Gastroesophageal sphincter (tissue), 4 donors: Measurements from ENCODE around the gene SP2. TPM values are rescaled to one million over a fixed set of nuclear protein-coding genes. Genes with fewer than 3 reads are reported as not detected.
A peak's percentile ranks its signal among the peaks of the same experiment; 100 is the strongest.

Source experiments
- ATAC-seq: fragments of 150-250 bp; one replicate; pipeline ENCODE4 v1.9.1; 2016; ENCODE audit warnings: mild to moderate bottlenecking, moderate library complexity
- H3K27ac ChIP-seq, 4 donors: fragments of 200-600 bp; sonication (generic) in 3 of 4; 1 replicate in 3 of 4; 2 replicates in 1 of 4; pipeline ENCODE4 v1.5.1; 2016 to 2019
- H3K27me3 ChIP-seq: fragments of 200-600 bp; sonication (generic); one replicate; pipeline ENCODE4 v1.5.1; 2019
- H3K36me3 ChIP-seq, 2 donors: fragments of 200-600 bp; sonication (generic); one replicate each; pipeline ENCODE4 v1.5.1; 2019; ENCODE audit warnings: control low read depth in 1 of 2
- H3K4me1 ChIP-seq, 3 donors: fragments of 200-600 bp; sonication (generic); 1 replicate in 2 of 3; 2 replicates in 1 of 3; pipeline ENCODE4 v1.5.1; 2016 to 2019; ENCODE audit warnings: control low read depth in 2 of 3
- H3K4me3 ChIP-seq, 2 donors: fragments of 200-600 bp; sonication (generic); one replicate each; pipeline ENCODE4 v1.5.1; 2019; ENCODE audit warnings: mild to moderate bottlenecking in 1 of 2, moderate library complexity in 1 of 2
- H3K9me3 ChIP-seq, 3 donors: fragments of 200-600 bp; sonication (generic); one replicate each; pipeline ENCODE4 v1.5.1; 2017 to 2019; ENCODE audit warnings: control low read depth in 2 of 3
- EP300 ChIP-seq: sonication (generic); formaldehyde crosslinking; IDR thresholded peaks from one replicate; pipeline ENCODE4 v1.6.1; 2017; ENCODE audit warnings: antibody characterized with exemption, mild to moderate bottlenecking
- POLR2A ChIP-seq, 2 donors: fragments of 450-650 bp; IDR thresholded peaks; one replicate each; pipeline ENCODE4 v1.6.1; 2017; ENCODE audit warnings: antibody characterized with exemption in 2 of 2, mild to moderate bottlenecking in 2 of 2, moderate library complexity in 1 of 2
- POLR2AphosphoS5 ChIP-seq: sonication (generic); formaldehyde crosslinking; IDR thresholded peaks from one replicate; pipeline ENCODE4 v1.6.1; 2017; ENCODE audit warnings: antibody characterized with exemption
- WGBS, 2 donors: methylation state at CpG; one replicate each; pipeline ENCODE4 v1.1.5; 2018; ENCODE audit warnings: low coverage in 1 of 2; 5-methylcytosine and 5-hydroxymethylcytosine counted together
- total RNA-seq, 4 donors: library from RNA; depleted of rRNA; stranded (reverse); fragments of >200 nt; gene quantifications; one replicate each; pipeline ENCODE4 v1.1.0, GENCODE V29; 2016
- TF ChIP-seq, protein P1 (sequence below), 4 experiments: fragments of 200-600 bp in 2 of 4; fragments of 450-650 bp in 2 of 4; sonication (generic) in 1 of 4; IDR thresholded peaks; one replicate each; pipeline ENCODE4 v1.5.1; 2017 to 2019; ENCODE audit warnings: antibody characterized with exemption in 4 of 4, mild to moderate bottlenecking in 2 of 4, moderate library complexity in 2 of 4

Gene SP2
- total RNA-seq, 4 donors from 2014 or later: 3.4 to 16.2 (median 10.0) TPM

DNA sequence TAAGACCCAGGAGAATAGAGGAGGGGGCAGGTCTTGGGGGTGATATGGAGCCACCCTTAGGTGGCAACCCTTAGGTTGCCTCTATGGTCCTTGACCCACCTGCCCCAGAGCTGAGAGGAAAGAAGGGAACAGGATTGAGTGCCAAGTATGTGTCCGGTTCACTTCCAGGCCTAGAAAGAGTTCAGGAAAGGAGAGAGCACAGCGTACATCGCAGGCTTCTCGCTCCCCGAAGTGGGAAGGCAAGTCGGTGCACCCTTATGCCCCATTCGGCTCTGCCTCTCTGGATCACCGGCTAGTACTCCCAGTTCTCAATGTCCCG is 45.7 kb upstream of the SP2 start:
- Histone ChIP-seq H3K27me3 (peaks cover 100% of the 10 kb centered on the region), H3K4me1 (peaks cover 0 to 39% (median 9%) of the 10 kb centered on the region in 3 donors), H3K9me3 (no peaks in the 10 kb centered on the region), H3K4me3 (peak overlapping the region in 1 of 2 donors; percentile 42), H3K36me3 (no peaks in the 10 kb centered on the region), H3K27ac (no peak overlapping the region)
- 55% methylated on average over 6 of the region's 9 CpGs; no CpG with 5 or more reads in 1 of the 2 donors for WGBS, 2 donors
- TF ChIP-seq EP300 (no peak), POLR2AphosphoS5 (no peak), POLR2A (IDR thresholded peaks at IDR 0.05) (no peak)
- TF ChIP-seq, protein P1, sequence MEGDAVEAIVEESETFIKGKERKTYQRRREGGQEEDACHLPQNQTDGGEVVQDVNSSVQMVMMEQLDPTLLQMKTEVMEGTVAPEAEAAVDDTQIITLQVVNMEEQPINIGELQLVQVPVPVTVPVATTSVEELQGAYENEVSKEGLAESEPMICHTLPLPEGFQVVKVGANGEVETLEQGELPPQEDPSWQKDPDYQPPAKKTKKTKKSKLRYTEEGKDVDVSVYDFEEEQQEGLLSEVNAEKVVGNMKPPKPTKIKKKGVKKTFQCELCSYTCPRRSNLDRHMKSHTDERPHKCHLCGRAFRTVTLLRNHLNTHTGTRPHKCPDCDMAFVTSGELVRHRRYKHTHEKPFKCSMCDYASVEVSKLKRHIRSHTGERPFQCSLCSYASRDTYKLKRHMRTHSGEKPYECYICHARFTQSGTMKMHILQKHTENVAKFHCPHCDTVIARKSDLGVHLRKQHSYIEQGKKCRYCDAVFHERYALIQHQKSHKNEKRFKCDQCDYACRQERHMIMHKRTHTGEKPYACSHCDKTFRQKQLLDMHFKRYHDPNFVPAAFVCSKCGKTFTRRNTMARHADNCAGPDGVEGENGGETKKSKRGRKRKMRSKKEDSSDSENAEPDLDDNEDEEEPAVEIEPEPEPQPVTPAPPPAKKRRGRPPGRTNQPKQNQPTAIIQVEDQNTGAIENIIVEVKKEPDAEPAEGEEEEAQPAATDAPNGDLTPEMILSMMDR (IDR thresholded peaks at IDR 0.05): no peak
- ATAC-seq: no peak

DNA sequence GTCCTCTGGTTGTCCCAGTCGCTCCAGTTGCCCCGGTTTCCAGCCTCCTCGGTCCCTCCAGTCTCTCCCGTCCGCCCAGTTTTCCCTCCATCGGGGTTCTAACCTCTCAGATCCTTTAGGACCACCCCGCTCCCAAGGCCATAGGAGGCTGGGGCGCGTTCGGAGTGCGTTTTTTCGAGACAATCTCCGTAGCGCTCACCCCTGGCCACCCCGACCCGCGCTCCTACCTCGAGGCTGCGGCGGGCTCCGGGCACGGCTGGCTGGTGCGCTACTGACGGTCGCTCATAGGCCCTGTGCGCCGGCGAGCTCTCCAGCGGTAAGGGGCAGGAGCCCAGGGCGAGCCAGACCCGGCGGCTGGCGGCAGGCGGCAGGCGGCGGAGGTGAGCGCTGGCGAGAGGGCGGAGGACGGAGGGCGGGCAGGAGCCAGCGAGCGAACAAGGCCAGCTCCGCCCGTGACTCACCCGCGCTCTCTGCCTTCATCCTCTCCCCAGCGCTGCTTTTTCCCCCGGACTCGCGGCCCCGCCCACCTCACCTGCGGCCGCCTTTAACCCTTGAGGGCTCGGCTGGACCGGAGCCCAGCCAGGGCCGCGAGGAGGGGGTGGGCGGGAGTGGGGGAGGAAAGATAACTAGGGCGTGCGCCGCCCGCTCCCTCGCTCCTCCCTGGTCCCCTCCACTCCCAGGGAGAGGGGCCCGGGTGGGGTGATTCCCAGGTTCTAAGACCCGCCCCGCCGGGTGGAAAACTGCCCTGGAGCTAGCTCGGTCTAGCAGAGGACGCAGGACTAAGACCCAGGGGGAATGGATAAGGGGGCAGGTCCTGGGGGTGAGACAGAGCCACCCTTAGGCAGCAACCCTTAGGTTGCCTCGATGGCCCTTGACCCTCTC is 45.1 kb upstream of the SP2 start, which contains the start of gene SP6:
TSS of gene SP6 (minus strand) at position 472 of the 882 bp plus-strand sequence. CDS start 2,734 bp downstream, outside the sequence.
- Histone ChIP-seq H3K4me1 (peaks cover 0 to 39% (median 9%) of the 10 kb centered on the region in 3 donors), H3K4me3 (peak within 1 kb of the TSS in 1 of 2 donors; percentile 42), H3K27ac (no peak within 1 kb of the TSS), H3K36me3 (no peaks in the 10 kb centered on the region), H3K9me3 (no peaks in the 10 kb centered on the region), H3K27me3 (peaks cover 100% of the 10 kb centered on the region)
- 0 to 15% methylated on average over 1 to 11 of the region's 71 CpGs for WGBS, 2 donors
- ATAC-seq: peak; percentile 82
- TF ChIP-seq POLR2AphosphoS5: no peak
- no peak for TF ChIP-seq POLR2A (IDR thresholded peaks at IDR 0.05)
- TF ChIP-seq, protein P1 (IDR thresholded peaks at IDR 0.05): peak in 3 of 4 experiments; percentile 8 to 41 (median 19)
- no peak for TF ChIP-seq EP300

DNA sequence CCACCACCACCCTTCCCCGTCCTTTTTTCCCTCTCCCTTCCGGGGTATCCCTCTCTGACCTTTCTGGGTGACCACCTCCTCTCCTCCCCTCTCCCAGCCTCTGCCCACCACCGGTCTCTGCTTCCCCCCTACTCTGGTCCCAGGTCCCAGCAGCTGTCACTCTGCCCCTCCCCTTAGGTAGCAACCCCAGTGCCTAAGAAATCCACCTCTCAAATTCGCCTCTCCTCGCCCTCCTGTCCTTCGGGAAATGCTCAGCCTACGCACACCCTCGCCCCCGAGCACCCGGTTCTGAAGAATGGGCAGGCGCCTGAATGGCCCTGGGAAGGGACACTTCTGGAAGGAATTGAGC is 44.3 kb upstream of the SP2 start:
- ATAC-seq: no peak
- TF ChIP-seq POLR2AphosphoS5 (no peak), EP300 (no peak), POLR2A (IDR thresholded peaks at IDR 0.05) (no peak)
- TF ChIP-seq, protein P1 (IDR thresholded peaks at IDR 0.05): no peak

DNA sequence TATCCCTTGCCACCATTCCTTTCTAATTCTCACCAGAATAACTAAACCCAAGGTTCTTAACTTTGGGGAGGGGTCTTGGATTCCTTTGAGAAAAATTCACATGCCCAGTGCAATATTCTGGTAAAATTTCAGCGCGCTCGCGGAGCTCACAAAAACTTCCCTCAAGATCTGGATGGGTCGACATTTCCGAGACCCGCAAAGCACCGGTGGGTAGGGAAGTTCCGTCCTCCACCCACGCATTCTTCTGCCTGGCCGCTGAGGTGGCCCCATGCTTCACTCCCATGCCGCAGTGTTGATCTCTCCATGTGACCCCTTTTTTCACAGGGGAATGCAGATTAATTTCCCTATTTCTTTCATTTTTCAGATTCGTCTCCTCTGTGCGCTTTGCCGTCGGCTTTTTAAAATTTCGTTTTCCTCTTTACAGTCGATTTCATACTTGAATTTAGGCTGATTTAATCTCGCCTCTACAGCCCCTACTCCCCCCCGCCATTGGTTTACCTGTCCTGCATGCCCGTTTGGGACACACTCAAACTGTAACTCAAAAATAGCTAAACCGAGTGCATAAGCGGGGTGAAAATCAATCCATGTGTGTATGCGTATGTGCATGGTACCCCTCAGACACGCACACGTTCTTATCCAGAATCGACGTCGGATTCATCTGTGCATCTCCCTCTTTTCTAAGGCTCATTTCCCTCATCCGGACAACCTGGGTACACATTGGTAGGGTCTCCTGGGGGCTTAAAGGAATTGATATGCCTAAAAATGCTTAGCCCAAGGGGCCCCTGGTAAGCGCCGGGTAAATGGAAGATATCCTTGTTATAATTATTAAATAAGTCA is 43.7 kb upstream of the SP2 start:
- 18 to 20% methylated on average over 31 to 32 of the region's 32 CpGs for WGBS, 2 donors
- H3K9me3 ChIP-seq: no peaks in the 10 kb centered on the region
- no peaks in the 10 kb centered on the region for H3K36me3 ChIP-seq
- H3K4me3 ChIP-seq: no peak overlapping the region
- TF ChIP-seq, protein P1 (IDR thresholded peaks at IDR 0.05): no peak
- peak; percentile 10 for TF ChIP-seq POLR2AphosphoS5
- ATAC-seq: no peak
- no peak overlapping the region for H3K27ac ChIP-seq
- peaks cover 0 to 32% (median 9%) of the 10 kb centered on the region in 3 donors for H3K4me1 ChIP-seq
- peaks cover 100% of the 10 kb centered on the region for H3K27me3 ChIP-seq

More for the DNA sequence above, 44.3 kb upstream of the SP2 start:
- Histone ChIP-seq H3K4me1 (peaks cover 0 to 37% (median 9%) of the 10 kb centered on the region in 3 donors), H3K27me3 (peaks cover 100% of the 10 kb centered on the region), H3K27ac (no peak overlapping the region), H3K36me3 (no peaks in the 10 kb centered on the region), H3K4me3 (no peak overlapping the region), H3K9me3 (no peaks in the 10 kb centered on the region)
- WGBS, 2 donors: 9 to 47% methylated on average over 5 to 9 of the region's 11 CpGs
